H9 (cell line): ENCODE data around the gene FCMR. TPM values are rescaled to one million over a fixed set of nuclear protein-coding genes. Genes with fewer than 3 reads are reported as not detected.

Source experiments
- DNase-seq: peaks from one replicate; pipeline ENCODE4 v3.0.0-alpha.2; 2017
- H2AFZ ChIP-seq: one replicate; pipeline ENCODE4 v1.6.1; 2013; ENCODE audit warnings: mild to moderate bottlenecking, low read length, control low read depth, moderate library complexity
- H2AK5ac ChIP-seq: 2 replicates; pipeline ENCODE4 v1.6.1; 2013; ENCODE audit warnings: low read length, control low read depth, mixed read lengths; ENCODE audit not compliant: insufficient read length
- H2BK120ac ChIP-seq: one replicate; pipeline ENCODE4 v1.6.1; 2013; ENCODE audit warnings: low read depth, mild to moderate bottlenecking, low read length, control low read depth, inconsistent platforms; ENCODE audit not compliant: poor library complexity, severe bottlenecking
- H2BK12ac ChIP-seq: 2 replicates; pipeline ENCODE4 v1.6.1; 2013; ENCODE audit warnings: low read length, control low read depth, mixed read lengths, low read depth; ENCODE audit not compliant: insufficient read length
- H2BK15ac ChIP-seq: 2 replicates; pipeline ENCODE4 v1.6.1; 2013; ENCODE audit warnings: low read depth, low read length, control low read depth
- H2BK20ac ChIP-seq: one replicate; pipeline ENCODE4 v1.6.1; 2013; ENCODE audit warnings: low read depth, mild to moderate bottlenecking, low read length, control low read depth, inconsistent platforms; ENCODE audit not compliant: poor library complexity, severe bottlenecking
- H2BK5ac ChIP-seq: 2 replicates; pipeline ENCODE4 v1.6.1; 2013; ENCODE audit warnings: low read length, control low read depth, mixed read lengths; ENCODE audit not compliant: insufficient read length
- H3K14ac ChIP-seq: 2 replicates; pipeline ENCODE4 v1.6.1; 2013; ENCODE audit warnings: low read length, control low read depth; ENCODE audit not compliant: insufficient read depth
- H3K18ac ChIP-seq: 2 replicates; pipeline ENCODE4 v1.6.1; 2013; ENCODE audit warnings: low read depth, mild to moderate bottlenecking, mixed read lengths, low read length, control low read depth; ENCODE audit not compliant: insufficient read length
- H3K23ac ChIP-seq: 2 replicates; pipeline ENCODE4 v1.6.1; 2013; ENCODE audit warnings: low read length, control low read depth, mixed read lengths, low read depth; ENCODE audit not compliant: insufficient read length
- H3K23me2 ChIP-seq: 2 replicates; pipeline ENCODE4 v1.6.1; 2013; ENCODE audit warnings: low read depth, mild to moderate bottlenecking, mixed read lengths, low read length, control low read depth; ENCODE audit not compliant: insufficient read length, poor library complexity, severe bottlenecking
- H3K27ac ChIP-seq: 2 replicates; pipeline ENCODE4 v1.5.1; 2013; ENCODE audit warnings: low read length, control low read depth, mixed read lengths, low read depth; ENCODE audit not compliant: insufficient read length
- H3K27me3 ChIP-seq: 2 replicates; pipeline ENCODE4 v1.6.1; 2013; ENCODE audit warnings: low read length, control low read depth, inconsistent platforms; ENCODE audit not compliant: insufficient read depth
- H3K4ac ChIP-seq: 2 replicates; pipeline ENCODE4 v1.6.1; 2013; ENCODE audit warnings: low read depth, mild to moderate bottlenecking, control low read depth, inconsistent platforms, low read length, moderate library complexity
- H3K4me1 ChIP-seq: 2 replicates; pipeline ENCODE4 v1.6.1; 2013; ENCODE audit warnings: low read length, control low read depth, inconsistent platforms; ENCODE audit not compliant: insufficient read depth
- H3K4me2 ChIP-seq: 2 replicates; pipeline ENCODE4 v1.6.1; 2013; ENCODE audit warnings: low read length, control low read depth, mixed read lengths; ENCODE audit not compliant: insufficient read length, insufficient read depth
- H3K56ac ChIP-seq: 2 replicates; pipeline ENCODE4 v1.6.1; 2013; ENCODE audit warnings: low read depth, mild to moderate bottlenecking, mixed read lengths, low read length, control low read depth; ENCODE audit not compliant: insufficient read length
- H3K79me1 ChIP-seq: 2 replicates; pipeline ENCODE4 v1.6.1; 2013; ENCODE audit warnings: low read depth, mild to moderate bottlenecking, moderate library complexity, low read length, control low read depth, inconsistent platforms; ENCODE audit not compliant: insufficient read depth, poor library complexity, severe bottlenecking
- H3K79me2 ChIP-seq: 2 replicates; pipeline ENCODE4 v1.6.1; 2013; ENCODE audit warnings: low read length, control low read depth, inconsistent platforms; ENCODE audit not compliant: insufficient read depth
- H3K9ac ChIP-seq: 2 replicates; pipeline ENCODE4 v1.6.1; 2013; ENCODE audit warnings: low read length, control low read depth, mixed read lengths; ENCODE audit not compliant: insufficient read length; ENCODE audit errors: extremely low read depth
- H3K9me3 ChIP-seq: one replicate; pipeline ENCODE4 v1.6.1; 2013; ENCODE audit warnings: low read depth, low read length, inconsistent platforms; ENCODE audit not compliant: control insufficient read depth
- H3T11ph ChIP-seq: one replicate; pipeline ENCODE4 v1.6.1; 2013; ENCODE audit warnings: mild to moderate bottlenecking, low read length, control low read depth, inconsistent platforms
- H4K20me1 ChIP-seq: one replicate; pipeline ENCODE4 v1.6.1; 2013; ENCODE audit not compliant: control insufficient read depth, insufficient read length, insufficient read depth
- H4K5ac ChIP-seq: 2 replicates; pipeline ENCODE4 v1.6.1; 2013; ENCODE audit warnings: low read depth, mild to moderate bottlenecking, mixed read lengths, low read length, control low read depth; ENCODE audit not compliant: insufficient read length
- H4K8ac ChIP-seq: replicated peaks from 2 replicates; pipeline ENCODE4 v1.6.1; 2013; ENCODE audit warnings: low read length, control low read depth, mixed read lengths, low read depth; ENCODE audit not compliant: insufficient read length
- H4K91ac ChIP-seq: 2 replicates; pipeline ENCODE4 v1.6.1; 2013; ENCODE audit warnings: low read depth, mild to moderate bottlenecking, moderate library complexity, mixed read lengths, low read length, control low read depth; ENCODE audit not compliant: insufficient read length
- H3K27ac Mint-ChIP-seq, 3 experiments: 2 replicates in 2 of 3; 3 replicates in 1 of 3; pipeline ENCODE4 v1.8.0; 2020 to 2021; ENCODE audit warnings: mixed read lengths in 3 of 3, mild to moderate bottlenecking in 1 of 3, moderate library complexity in 1 of 3
- H3K27me3 Mint-ChIP-seq: 2 replicates; pipeline ENCODE4 v1.8.0; 2021; ENCODE audit warnings: low read depth, mild to moderate bottlenecking, moderate library complexity, mixed read lengths
- H3K36me3 Mint-ChIP-seq, 3 experiments: 2 replicates in 2 of 3; 3 replicates in 1 of 3; pipeline ENCODE4 v1.8.0; 2020 to 2021; ENCODE audit warnings: low read depth in 3 of 3, mixed read lengths in 3 of 3; ENCODE audit not compliant: insufficient read depth in 1 of 3
- H3K4me1 Mint-ChIP-seq, 2 experiments: 2 replicates each; pipeline ENCODE4 v1.8.0; 2020; ENCODE audit warnings: mixed read lengths in 2 of 2
- H3K4me3 Mint-ChIP-seq, 2 experiments: 2 replicates in 1 of 2; 3 replicates in 1 of 2; pipeline ENCODE4 v1.8.0; 2020 to 2021; ENCODE audit warnings: mild to moderate bottlenecking in 2 of 2, mixed read lengths in 2 of 2, moderate library complexity in 1 of 2
- H3K9me3 Mint-ChIP-seq, 2 experiments: 2 replicates in 1 of 2; 3 replicates in 1 of 2; pipeline ENCODE4 v1.8.0; 2020; ENCODE audit warnings: mild to moderate bottlenecking in 2 of 2, mixed read lengths in 2 of 2, moderate library complexity in 1 of 2
- WGBS: extraction: QIAGEN DNeasy Blood & Tissue Kit; methylation state at CpG from one replicate; pipeline ENCODE4 v1.1.7; 2013; ENCODE audit warnings: missing lambda C conversion rate, low lambda C conversion rate, mixed read lengths; ENCODE audit not compliant: insufficient read length; ENCODE audit errors: extremely low coverage; 5-methylcytosine and 5-hydroxymethylcytosine counted together
- total RNA-seq: library from RNA; stranded (reverse); gene quantifications from 2 replicates; pipeline ENCODE4 v1.2.1, GENCODE V29; 2021
- TF ChIP-seq, protein P1 (sequence below): fragments of 200-600 bp; sonication (generic); conservative IDR thresholded peaks from 3 replicates; pipeline ENCODE4 v1.8.0; 2021; ENCODE audit warnings: antibody characterized with exemption, mild to moderate bottlenecking

The FCMR gene
- total RNA-seq, 1 experiment from 2014 or later: not detected

DNA sequence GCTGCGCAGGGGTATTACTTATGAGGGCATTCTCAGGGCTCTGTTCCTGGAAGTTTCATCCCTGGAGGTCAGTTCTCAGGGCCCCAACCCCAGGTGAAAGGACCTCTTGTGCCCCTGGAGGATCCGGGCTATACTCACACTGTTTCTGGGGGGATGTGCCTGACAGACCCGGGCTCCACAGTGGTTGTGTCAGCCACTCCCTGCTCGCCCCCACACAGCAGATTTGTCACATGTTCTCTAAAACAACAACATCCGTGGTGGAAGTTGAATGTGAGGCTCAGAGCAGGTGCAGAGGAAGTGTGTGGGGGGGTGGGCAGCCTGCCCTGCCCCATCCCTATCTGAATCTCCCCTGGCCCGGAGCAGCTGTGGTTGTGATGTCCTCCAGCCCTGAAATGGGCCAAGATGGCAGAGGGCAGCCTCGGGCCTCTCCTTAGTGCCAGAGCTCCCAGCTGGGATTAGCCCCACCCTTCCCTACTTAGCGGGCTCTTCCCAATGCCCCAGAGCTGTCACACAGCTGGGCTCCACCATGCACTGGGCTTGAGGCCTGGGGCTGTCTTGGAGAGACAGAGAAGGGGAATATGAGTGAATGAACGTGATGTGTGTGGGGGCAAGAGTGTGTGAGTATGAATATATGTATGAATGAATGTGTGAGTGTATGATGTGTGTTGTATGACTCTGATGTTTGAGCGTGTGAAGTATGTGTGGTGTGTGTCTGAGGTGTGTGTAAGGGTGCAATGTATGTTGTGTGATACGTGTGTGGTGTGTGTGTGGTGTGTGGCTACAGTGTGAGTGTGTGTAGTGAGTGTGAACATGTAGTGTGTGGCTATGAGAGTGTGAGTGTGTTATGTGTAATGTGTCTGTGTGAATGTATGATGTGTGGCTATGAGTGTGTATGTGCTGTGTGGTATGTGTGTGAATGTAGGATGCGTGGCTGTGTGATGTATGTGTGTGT lies 1.5 kb upstream of the FCMR start:
- H4K8ac ChIP-seq: peak overlapping the region; percentile 12
- H3K4ac ChIP-seq: no peak overlapping the region
- no peaks in the 10 kb centered on the region for H3K23me2 ChIP-seq
- no peak overlapping the region for H3K27ac ChIP-seq
- H3K4me2 ChIP-seq: no peak overlapping the region
- H2AFZ ChIP-seq: no peak overlapping the region
- no peaks in the 10 kb centered on the region for H3K9me3 ChIP-seq
- no peak for DNase-seq
- H3K79me2 ChIP-seq: no peaks in the 10 kb centered on the region
- H3K56ac ChIP-seq: no peak overlapping the region
- no peaks in the 10 kb centered on the region for H3K4me1 Mint-ChIP-seq
- peaks cover 7% of the 10 kb centered on the region for H3K27me3 Mint-ChIP-seq
- H2BK15ac ChIP-seq: no peak overlapping the region
- H3K4me3 Mint-ChIP-seq: no peak overlapping the region
- no peak overlapping the region for H2BK12ac ChIP-seq
- no peak overlapping the region for H2AK5ac ChIP-seq
- no peak overlapping the region for H2BK5ac ChIP-seq
- TF ChIP-seq, protein P1, sequence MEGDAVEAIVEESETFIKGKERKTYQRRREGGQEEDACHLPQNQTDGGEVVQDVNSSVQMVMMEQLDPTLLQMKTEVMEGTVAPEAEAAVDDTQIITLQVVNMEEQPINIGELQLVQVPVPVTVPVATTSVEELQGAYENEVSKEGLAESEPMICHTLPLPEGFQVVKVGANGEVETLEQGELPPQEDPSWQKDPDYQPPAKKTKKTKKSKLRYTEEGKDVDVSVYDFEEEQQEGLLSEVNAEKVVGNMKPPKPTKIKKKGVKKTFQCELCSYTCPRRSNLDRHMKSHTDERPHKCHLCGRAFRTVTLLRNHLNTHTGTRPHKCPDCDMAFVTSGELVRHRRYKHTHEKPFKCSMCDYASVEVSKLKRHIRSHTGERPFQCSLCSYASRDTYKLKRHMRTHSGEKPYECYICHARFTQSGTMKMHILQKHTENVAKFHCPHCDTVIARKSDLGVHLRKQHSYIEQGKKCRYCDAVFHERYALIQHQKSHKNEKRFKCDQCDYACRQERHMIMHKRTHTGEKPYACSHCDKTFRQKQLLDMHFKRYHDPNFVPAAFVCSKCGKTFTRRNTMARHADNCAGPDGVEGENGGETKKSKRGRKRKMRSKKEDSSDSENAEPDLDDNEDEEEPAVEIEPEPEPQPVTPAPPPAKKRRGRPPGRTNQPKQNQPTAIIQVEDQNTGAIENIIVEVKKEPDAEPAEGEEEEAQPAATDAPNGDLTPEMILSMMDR: no peak
- H3K14ac ChIP-seq: no peak overlapping the region
- no peak overlapping the region for H4K91ac ChIP-seq
- H3K9me3 Mint-ChIP-seq: no peaks in the 10 kb centered on the region
- H3K23ac ChIP-seq: no peak overlapping the region
- no peaks in the 10 kb centered on the region for H3K4me1 ChIP-seq
- H3T11ph ChIP-seq: no peak overlapping the region
- no peak overlapping the region for H2BK120ac ChIP-seq
- H2BK20ac ChIP-seq: no peak overlapping the region
- no peak overlapping the region for H3K9ac ChIP-seq
- no peaks in the 10 kb centered on the region for H3K79me1 ChIP-seq
- no peak overlapping the region for H3K18ac ChIP-seq
- no peak overlapping the region for H4K5ac ChIP-seq
- no peak overlapping the region for H3K27ac Mint-ChIP-seq
- no peaks in the 10 kb centered on the region for H4K20me1 ChIP-seq
- 100% methylated on average over 4 of the region's 12 CpGs for WGBS
- H3K36me3 Mint-ChIP-seq: no peaks in the 10 kb centered on the region
- no peaks in the 10 kb centered on the region for H3K27me3 ChIP-seq
